T-helper 17 cell (primary cell): ENCODE results near the gene ZNF616. TPM values are rescaled to one million over a fixed set of nuclear protein-coding genes. Genes with fewer than 3 reads are reported as not detected.

Experiments used
- ATAC-seq: fragments of 150-1000 bp; cut with Tn5 transposase; 2 replicates; pipeline ENCODE4 v1.10.0; 2021; ENCODE audit warnings: mild to moderate bottlenecking, moderate library complexity
- DNase-seq, 3 donors: peaks; one replicate each; pipeline versions ENCODE4 v3.0.0 to v3.0.0-alpha.2; 2020 to 2021
- H3K9me3 ChIP-seq: one replicate; pipeline ENCODE4 v1.7.0; 2013; ENCODE audit warnings: low read length, mild to moderate bottlenecking; ENCODE audit not compliant: control insufficient read depth, poor library complexity, severe bottlenecking
- H3K27ac Mint-ChIP-seq: one replicate; pipeline ENCODE4 v1.8.0; 2022; ENCODE audit warnings: mild to moderate bottlenecking, moderate library complexity, mixed read lengths
- H3K27me3 Mint-ChIP-seq: one replicate; pipeline ENCODE4 v1.8.0; 2022; ENCODE audit warnings: mixed read lengths
- H3K36me3 Mint-ChIP-seq: one replicate; pipeline ENCODE4 v1.8.0; 2022; ENCODE audit warnings: low read depth, mixed read lengths
- H3K4me1 Mint-ChIP-seq: one replicate; pipeline ENCODE4 v1.8.0; 2022; ENCODE audit warnings: mild to moderate bottlenecking, mixed read lengths
- H3K4me3 Mint-ChIP-seq: one replicate; pipeline ENCODE4 v1.8.0; 2022; ENCODE audit warnings: mild to moderate bottlenecking, moderate library complexity, mixed read lengths
- total RNA-seq, 4 donors: library from RNA in 2 of 4; stranded (reverse) in 2 of 4; gene quantifications; one replicate each; pipeline ENCODE4 v1.2.3 and lab custom pipeline; 2022 to 2026

ZNF616 gene
- total RNA-seq (1 to 10 TPM; 2.0 to 3.9 TPM), total RNA-seq (lab: John Stamatoyannopoulos, UW) (6.0 to 32.7 reads per million in 2 donors)

GRCh38 chr19:52139252-52140031 lies at the start of gene ZNF616:
ZNF616 (minus strand) TSS chr19:52139938; CDS start chr19:52130512, 9,426 bp downstream.
- ATAC-seq: peak; percentile 64
- H3K27me3 Mint-ChIP-seq: no peaks in the 10 kb centered on the region
- peak within 1 kb of the TSS; percentile 98 for H3K27ac Mint-ChIP-seq
- H3K9me3 ChIP-seq: peaks cover 3% of the 10 kb centered on the region
- H3K36me3 Mint-ChIP-seq: peaks cover 2% of the 10 kb centered on the region
- DNase-seq: peak; percentile 59 to 62 (median 61)
- peaks cover 26% of the 10 kb centered on the region for H3K4me1 Mint-ChIP-seq
- peak within 1 kb of the TSS; percentile 98 for H3K4me3 Mint-ChIP-seq

GRCh38 chr19:52188822-52189734 lies 49.3 kb upstream of the ZNF616 start:
- H3K9me3 ChIP-seq: no peaks in the 10 kb centered on the region
- Mint-ChIP-seq H3K4me1 (peaks cover 31% of the 10 kb centered on the region), H3K27ac (peak overlapping the region; percentile 97), H3K4me3 (peak overlapping the region; percentile 98), H3K36me3 (peaks cover 7% of the 10 kb centered on the region), H3K27me3 (no peaks in the 10 kb centered on the region)
- DNase-seq (peak in 2 of 3 donors; percentile 7 to 12), ATAC-seq (no peak)

- no peak for DNase-seq
- peak overlapping the region; percentile 97 for H3K27ac Mint-ChIP-seq
- H3K36me3 Mint-ChIP-seq: peaks cover 5% of the 10 kb centered on the region
- no peak for ATAC-seq
- no peaks in the 10 kb centered on the region for H3K9me3 ChIP-seq
- no peaks in the 10 kb centered on the region for H3K27me3 Mint-ChIP-seq
- no peak overlapping the region for H3K4me3 Mint-ChIP-seq
- H3K4me1 Mint-ChIP-seq: peaks cover 22% of the 10 kb centered on the region
Observed at GRCh38 chr19:52187407-52187806, 47.7 kb upstream of the ZNF616 start.

GRCh38 chr19:52176574-52176973 lies 36.8 kb upstream of the ZNF616 start:
- Mint-ChIP-seq H3K4me3 (no peak overlapping the region), H3K36me3 (no peaks in the 10 kb centered on the region), H3K4me1 (peaks cover 4% of the 10 kb centered on the region), H3K27ac (no peak overlapping the region), H3K27me3 (no peaks in the 10 kb centered on the region)
- DNase-seq (no peak), ATAC-seq (no peak)
- H3K9me3 ChIP-seq: no peaks in the 10 kb centered on the region

- no peaks in the 10 kb centered on the region for H3K27me3 Mint-ChIP-seq
- peaks cover 23% of the 10 kb centered on the region for H3K36me3 Mint-ChIP-seq
- DNase-seq (no peak), ATAC-seq (no peak)
- H3K4me1 Mint-ChIP-seq: peaks cover 20% of the 10 kb centered on the region
- peak overlapping the region; percentile 96 for H3K27ac Mint-ChIP-seq
- peak overlapping the region; percentile 97 for H3K4me3 Mint-ChIP-seq
- no peaks in the 10 kb centered on the region for H3K9me3 ChIP-seq
Observed at GRCh38 chr19:52172347-52172746, 32.6 kb upstream of the ZNF616 start.

- no peaks in the 10 kb centered on the region for H3K27me3 Mint-ChIP-seq
- ATAC-seq (peak; percentile 95), DNase-seq (peak; percentile 73 to 91 (median 89))
- no peaks in the 10 kb centered on the region for H3K9me3 ChIP-seq
- H3K27ac Mint-ChIP-seq: peak within 1 kb of the TSS; percentile 96
- peak within 1 kb of the TSS; percentile 97 for H3K4me3 Mint-ChIP-seq
- H3K36me3 Mint-ChIP-seq: peaks cover 23% of the 10 kb centered on the region
- H3K4me1 Mint-ChIP-seq: peaks cover 20% of the 10 kb centered on the region
Observed at GRCh38 chr19:52171321-52172169, 31.8 kb upstream of the ZNF616 start, which contains the start of gene ZNF836. ZNF836 (minus strand) TSS chr19:52171621; CDS start chr19:52168072, 3,549 bp downstream.

GRCh38 chr19:52170863-52171320 lies 31.2 kb upstream of the ZNF616 start:
- H3K4me3 Mint-ChIP-seq: peak overlapping the region; percentile 97
- no peak for DNase-seq
- H3K36me3 Mint-ChIP-seq: peaks cover 23% of the 10 kb centered on the region

GRCh38 chr19:52170304-52170703 lies 30.6 kb upstream of the ZNF616 start:
- no peaks in the 10 kb centered on the region for H3K9me3 ChIP-seq
- Mint-ChIP-seq H3K4me1 (peaks cover 20% of the 10 kb centered on the region), H3K4me3 (peak overlapping the region; percentile 97), H3K27me3 (no peaks in the 10 kb centered on the region), H3K27ac (peak overlapping the region; percentile 96), H3K36me3 (peaks cover 23% of the 10 kb centered on the region)
- ATAC-seq (no peak), DNase-seq (no peak)

More at GRCh38 chr19:52170863-52171320, 31.2 kb upstream of the ZNF616 start:
- H3K9me3 ChIP-seq: no peaks in the 10 kb centered on the region
- ATAC-seq: peak; percentile 27
- Mint-ChIP-seq H3K27me3 (no peaks in the 10 kb centered on the region), H3K4me1 (peaks cover 20% of the 10 kb centered on the region), H3K27ac (peak overlapping the region; percentile 96)

- peaks cover 10% of the 10 kb centered on the region for H3K36me3 Mint-ChIP-seq
- no peak overlapping the region for H3K4me3 Mint-ChIP-seq
- peaks cover 58% of the 10 kb centered on the region for H3K9me3 ChIP-seq
- DNase-seq: no peak
- no peak overlapping the region for H3K27ac Mint-ChIP-seq
- ATAC-seq: no peak
- H3K27me3 Mint-ChIP-seq: no peaks in the 10 kb centered on the region
- no peaks in the 10 kb centered on the region for H3K4me1 Mint-ChIP-seq
Observed at GRCh38 chr19:52155596-52156359, 16.0 kb upstream of the ZNF616 start.

- Mint-ChIP-seq H3K27me3 (no peaks in the 10 kb centered on the region), H3K36me3 (no peaks in the 10 kb centered on the region), H3K4me3 (no peak overlapping the region), H3K27ac (no peak overlapping the region), H3K4me1 (no peaks in the 10 kb centered on the region)
- DNase-seq (no peak), ATAC-seq (no peak)
- H3K9me3 ChIP-seq: peaks cover 16% of the 10 kb centered on the region
Observed at GRCh38 chr19:52148256-52148655, 8.5 kb upstream of the ZNF616 start.

GRCh38 chr19:52142001-52142595 lies 2.4 kb upstream of the ZNF616 start:
- H3K27ac Mint-ChIP-seq: peak overlapping the region; percentile 53
- peaks cover 24% of the 10 kb centered on the region for H3K4me1 Mint-ChIP-seq
- no peak overlapping the region for H3K4me3 Mint-ChIP-seq
- H3K36me3 Mint-ChIP-seq: peaks cover 2% of the 10 kb centered on the region
- DNase-seq: no peak
- ATAC-seq: no peak
- no peaks in the 10 kb centered on the region for H3K27me3 Mint-ChIP-seq
- peaks cover 7% of the 10 kb centered on the region for H3K9me3 ChIP-seq
